Measurements from ENCODE around the gene ZSWIM4.

Gene ZSWIM4

DNA sequence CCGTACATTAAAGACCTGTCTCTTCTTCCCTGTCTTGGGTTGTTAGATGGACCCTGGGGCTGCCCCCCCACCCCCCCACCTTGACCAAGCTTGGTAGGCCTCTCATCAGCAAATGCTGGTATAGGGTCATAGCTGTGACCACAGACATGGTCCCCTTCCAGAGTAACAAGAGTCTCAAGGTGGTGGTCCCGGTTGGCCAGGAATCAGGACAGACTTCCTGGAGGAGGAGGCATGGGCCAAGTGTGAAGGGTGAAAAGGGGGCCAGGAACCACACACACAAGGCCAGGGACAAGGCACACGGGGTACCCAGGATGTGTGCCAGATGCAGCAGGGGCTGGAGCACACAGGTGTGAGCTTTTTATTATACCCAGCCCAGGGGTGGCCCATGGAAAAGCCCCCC is 32.0 kb upstream of the ZSWIM4 start:
- Histone ChIP-seq H3K9ac (ENCODE audit: low read length in 2 of 2) (no peak overlapping the region), H3K9me3 (ENCODE audit: control insufficient read depth in 2 of 2, low read length in 2 of 2) (no peaks in the 10 kb centered on the region), H3K27me3 (ENCODE audit: control insufficient read depth in 1 of 2, insufficient read depth in 2 of 2, low read length in 2 of 2) (no peaks in the 10 kb centered on the region), H3K27ac (ENCODE audit: low read length) (no peak overlapping the region), H3K36me3 (ENCODE audit: control insufficient read depth in 2 of 2, insufficient read depth in 2 of 2, low read length in 2 of 2) (peaks cover 13 to 29% of the 10 kb centered on the region in 2 donors), H3K4me1 (ENCODE audit: control insufficient read depth, insufficient read depth, low read length) (peaks cover 15% of the 10 kb centered on the region), H3K4me3 (ENCODE audit: low read length in 2 of 2) (no peak overlapping the region)

DNA sequence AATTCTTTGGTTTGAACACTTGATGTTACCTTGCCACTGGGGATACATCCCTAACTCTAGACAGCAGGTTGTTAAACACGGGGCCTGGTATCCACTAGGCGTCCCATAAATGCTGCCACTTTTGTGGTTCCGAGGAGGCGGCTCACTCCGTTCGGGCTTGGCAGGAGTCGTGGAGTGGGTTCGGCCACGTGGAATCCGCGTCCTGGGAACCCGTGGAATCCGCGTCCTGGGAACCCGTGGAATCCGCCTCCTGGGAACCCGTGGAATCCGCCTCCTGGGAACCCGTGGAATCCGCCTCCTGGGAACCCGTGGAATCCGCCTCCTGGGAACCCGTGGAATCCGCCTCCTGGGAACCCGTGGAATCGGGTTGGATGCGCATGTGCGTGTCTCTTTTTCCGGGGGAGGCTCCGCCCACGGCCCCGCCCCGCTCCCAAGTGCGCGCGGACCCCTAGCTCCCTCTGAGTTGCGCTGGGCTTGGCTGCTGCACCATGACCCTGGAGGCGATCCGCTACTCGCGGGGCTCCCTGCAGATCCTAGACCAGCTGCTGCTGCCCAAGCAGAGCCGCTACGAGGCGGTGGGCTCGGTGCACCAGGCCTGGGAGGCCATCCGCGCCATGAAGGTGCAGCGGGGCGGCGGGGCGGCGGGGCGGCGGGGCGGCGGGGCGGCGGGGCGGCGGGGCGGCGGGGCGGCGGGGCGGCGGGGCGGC is 31.0 kb upstream of the ZSWIM4 start, which contains the start of gene MRI1:
Gene MRI1, plus strand, starts transcription at position 422 of the 707 bp plus-strand sequence. Its CDS starts 67 bp downstream, at position 489.
- H3K36me3 ChIP-seq (ENCODE audit: control insufficient read depth in 2 of 2, insufficient read depth in 2 of 2, low read length in 2 of 2) = peaks cover 16 to 24% of the 10 kb centered on the region in 2 donors
- H3K27ac ChIP-seq (ENCODE audit: low read length) = peak within 1 kb of the TSS; percentile 76
- H3K4me1 ChIP-seq (ENCODE audit: control insufficient read depth, insufficient read depth, low read length) = peaks cover 15% of the 10 kb centered on the region
- H3K27me3 ChIP-seq (ENCODE audit: control insufficient read depth in 1 of 2, insufficient read depth in 2 of 2, low read length in 2 of 2) = no peaks in the 10 kb centered on the region
- H3K4me3 ChIP-seq (ENCODE audit: low read length in 2 of 2) = peak within 1 kb of the TSS; percentile 60 to 81
- H3K9me3 ChIP-seq (ENCODE audit: control insufficient read depth in 2 of 2, low read length in 2 of 2) = no peaks in the 10 kb centered on the region
- peak within 1 kb of the TSS; percentile 64 to 69 for H3K9ac ChIP-seq (ENCODE audit: low read length in 2 of 2)

DNA sequence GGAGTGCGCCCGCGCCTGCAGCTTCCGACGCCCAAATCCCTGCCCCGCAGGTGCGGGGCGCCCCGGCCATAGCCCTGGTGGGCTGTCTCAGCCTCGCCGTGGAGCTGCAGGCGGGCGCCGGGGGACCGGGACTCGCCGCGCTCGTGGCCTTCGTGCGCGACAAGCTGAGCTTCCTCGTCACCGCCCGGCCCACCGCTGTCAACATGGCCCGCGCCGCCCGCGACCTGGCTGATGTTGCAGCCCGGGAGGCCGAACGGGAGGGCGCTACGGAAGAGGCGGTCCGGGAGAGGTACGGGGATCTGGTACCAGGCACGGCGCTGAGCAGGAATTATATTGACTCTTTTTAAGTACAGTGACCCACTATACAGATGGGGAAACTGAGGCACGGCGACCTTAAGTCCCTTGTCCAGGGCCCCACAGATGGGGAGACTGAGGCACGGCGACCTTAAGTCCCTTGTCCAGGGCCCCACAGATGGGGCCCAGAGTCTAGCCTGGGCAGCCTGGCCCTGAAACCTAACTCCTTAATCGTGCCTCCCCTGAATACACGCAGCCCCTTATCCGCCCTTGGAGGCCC is 30.3 kb upstream of the ZSWIM4 start:
- Histone ChIP-seq H3K27ac (ENCODE audit: low read length) (peak overlapping the region; percentile 18), H3K9ac (ENCODE audit: low read length in 2 of 2) (peak overlapping the region; percentile 29 to 64), H3K36me3 (ENCODE audit: control insufficient read depth in 2 of 2, insufficient read depth in 2 of 2, low read length in 2 of 2) (peaks cover 18 to 26% of the 10 kb centered on the region in 2 donors), H3K9me3 (ENCODE audit: control insufficient read depth in 2 of 2, low read length in 2 of 2) (no peaks in the 10 kb centered on the region), H3K4me1 (ENCODE audit: control insufficient read depth, insufficient read depth, low read length) (peaks cover 15% of the 10 kb centered on the region), H3K27me3 (ENCODE audit: control insufficient read depth in 1 of 2, insufficient read depth in 2 of 2, low read length in 2 of 2) (no peaks in the 10 kb centered on the region), H3K4me3 (ENCODE audit: low read length in 2 of 2) (peak overlapping the region; percentile 59 to 81)

DNA sequence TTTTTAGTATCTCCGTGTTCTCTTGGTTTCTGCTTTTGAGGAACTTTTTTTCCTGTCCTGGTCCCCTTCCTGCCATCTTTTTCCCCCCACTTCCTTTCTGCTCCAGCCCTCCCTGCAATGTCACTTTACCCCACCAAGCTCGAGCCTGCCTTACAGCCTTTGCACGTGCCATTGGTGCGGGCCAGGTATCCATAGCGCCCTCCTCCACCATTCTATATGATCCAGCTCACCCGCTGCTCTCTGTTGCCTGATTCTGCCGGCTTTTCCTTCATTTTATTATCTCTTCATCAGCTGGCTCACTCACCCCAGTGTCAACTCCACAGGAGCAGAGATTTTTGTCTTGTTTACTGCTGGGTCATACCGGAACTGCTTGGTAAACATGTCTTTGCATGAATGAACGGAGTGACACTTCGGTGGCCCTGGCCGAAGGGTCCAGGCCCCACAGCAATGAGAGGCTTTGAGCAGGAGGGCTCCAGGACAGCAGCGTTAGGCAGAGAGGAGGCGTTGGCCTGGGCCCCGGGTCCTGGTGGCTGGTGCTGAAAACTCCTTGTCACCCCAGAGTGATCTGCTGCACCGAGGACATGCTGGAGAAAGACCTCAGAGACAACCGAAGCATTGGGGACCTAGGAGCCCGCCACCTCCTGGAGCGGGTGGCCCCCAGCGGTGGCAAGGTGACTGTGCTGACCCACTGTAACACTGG is 29.7 kb upstream of the ZSWIM4 start:
- Histone ChIP-seq H3K4me1 (ENCODE audit: control insufficient read depth, insufficient read depth, low read length) (peaks cover 15% of the 10 kb centered on the region), H3K9me3 (ENCODE audit: control insufficient read depth in 2 of 2, low read length in 2 of 2) (no peaks in the 10 kb centered on the region), H3K27me3 (ENCODE audit: control insufficient read depth in 1 of 2, insufficient read depth in 2 of 2, low read length in 2 of 2) (no peaks in the 10 kb centered on the region), H3K27ac (ENCODE audit: low read length) (peak overlapping the region; percentile 18), H3K9ac (ENCODE audit: low read length in 2 of 2) (peak overlapping the region; percentile 29 to 64), H3K36me3 (ENCODE audit: control insufficient read depth in 2 of 2, insufficient read depth in 2 of 2, low read length in 2 of 2) (peaks cover 17 to 24% of the 10 kb centered on the region in 2 donors), H3K4me3 (ENCODE audit: low read length in 2 of 2) (peak overlapping the region; percentile 59 to 81)

DNA sequence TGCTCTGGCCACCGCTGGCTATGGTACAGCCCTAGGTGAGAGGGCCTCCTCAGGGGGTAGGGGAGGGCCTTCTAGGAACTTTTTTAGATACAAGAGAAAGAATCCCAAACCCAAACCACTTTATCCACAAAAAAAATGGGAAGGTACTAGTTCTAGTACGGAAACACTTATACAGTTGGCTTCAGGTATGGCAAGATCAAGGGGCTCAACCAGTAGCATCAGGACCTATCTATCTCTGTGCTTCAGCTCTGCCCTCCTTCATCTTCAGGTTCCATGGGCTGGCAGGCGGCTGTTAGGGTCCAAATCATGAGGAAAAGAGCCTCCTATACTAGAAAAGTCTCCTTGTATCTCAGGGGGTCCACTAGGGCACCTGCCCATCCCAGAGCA is 29.2 kb upstream of the ZSWIM4 start:
- Histone ChIP-seq H3K9ac (ENCODE audit: low read length in 2 of 2) (no peak overlapping the region), H3K27ac (ENCODE audit: low read length) (no peak overlapping the region)

GRCh38 chr19:13768510-13768909 is 26.7 kb upstream of the ZSWIM4 start:
- no peaks in the 10 kb centered on the region for H3K27me3 ChIP-seq (ENCODE audit: control insufficient read depth in 1 of 2, insufficient read depth in 2 of 2, low read length in 2 of 2)
- no peaks in the 10 kb centered on the region for H3K9me3 ChIP-seq (ENCODE audit: control insufficient read depth in 2 of 2, low read length in 2 of 2)
- H3K27ac ChIP-seq (ENCODE audit: low read length) = no peak overlapping the region
- H3K36me3 ChIP-seq (ENCODE audit: control insufficient read depth in 2 of 2, insufficient read depth in 2 of 2, low read length in 2 of 2) = peaks cover 16 to 17% of the 10 kb centered on the region in 2 donors
- no peak overlapping the region for H3K4me3 ChIP-seq (ENCODE audit: low read length in 2 of 2)
- peaks cover 15% of the 10 kb centered on the region for H3K4me1 ChIP-seq (ENCODE audit: control insufficient read depth, insufficient read depth, low read length)
- no peak overlapping the region for H3K9ac ChIP-seq (ENCODE audit: low read length in 2 of 2)

More for the DNA sequence above, 29.2 kb upstream of the ZSWIM4 start:
- peaks cover 15% of the 10 kb centered on the region for H3K4me1 ChIP-seq (ENCODE audit: control insufficient read depth, insufficient read depth, low read length)
- no peaks in the 10 kb centered on the region for H3K9me3 ChIP-seq (ENCODE audit: control insufficient read depth in 2 of 2, low read length in 2 of 2)
- H3K27me3 ChIP-seq (ENCODE audit: control insufficient read depth in 1 of 2, insufficient read depth in 2 of 2, low read length in 2 of 2) = no peaks in the 10 kb centered on the region
- no peak overlapping the region for H3K4me3 ChIP-seq (ENCODE audit: low read length in 2 of 2)
- H3K36me3 ChIP-seq (ENCODE audit: control insufficient read depth in 2 of 2, insufficient read depth in 2 of 2, low read length in 2 of 2) = peaks cover 15 to 22% of the 10 kb centered on the region in 2 donors

- H3K9me3 ChIP-seq (ENCODE audit: control insufficient read depth in 2 of 2, low read length in 2 of 2) = no peaks in the 10 kb centered on the region
- H3K4me1 ChIP-seq (ENCODE audit: control insufficient read depth, insufficient read depth, low read length) = peaks cover 13% of the 10 kb centered on the region
- H3K4me3 ChIP-seq (ENCODE audit: low read length in 2 of 2) = no peak overlapping the region
- peaks cover 16 to 17% of the 10 kb centered on the region in 2 donors for H3K36me3 ChIP-seq (ENCODE audit: control insufficient read depth in 2 of 2, insufficient read depth in 2 of 2, low read length in 2 of 2)
- H3K9ac ChIP-seq (ENCODE audit: low read length in 2 of 2) = no peak overlapping the region
- H3K27me3 ChIP-seq (ENCODE audit: control insufficient read depth in 1 of 2, insufficient read depth in 2 of 2, low read length in 2 of 2) = no peaks in the 10 kb centered on the region
- H3K27ac ChIP-seq (ENCODE audit: low read length) = no peak overlapping the region
Observed at GRCh38 chr19:13770013-13770635, 25.1 kb upstream of the ZSWIM4 start.

GRCh38 chr19:13774217-13775191 is 20.7 kb upstream of the ZSWIM4 start, which contains the start of gene C19orf53:
Gene C19orf53, plus strand, starts transcription at chr19:13774456. Its CDS starts 22 bp downstream, at chr19:13774478.
- Histone ChIP-seq H3K36me3 (ENCODE audit: control insufficient read depth in 2 of 2, insufficient read depth in 2 of 2, low read length in 2 of 2) (peaks cover 26 to 29% of the 10 kb centered on the region in 2 donors), H3K9me3 (ENCODE audit: control insufficient read depth in 2 of 2, low read length in 2 of 2) (no peaks in the 10 kb centered on the region), H3K27ac (ENCODE audit: low read length) (peak within 1 kb of the TSS; percentile 75), H3K27me3 (ENCODE audit: control insufficient read depth in 1 of 2, insufficient read depth in 2 of 2, low read length in 2 of 2) (no peaks in the 10 kb centered on the region), H3K9ac (ENCODE audit: low read length in 2 of 2) (peak within 1 kb of the TSS; percentile 86 to 87), H3K4me3 (ENCODE audit: low read length in 2 of 2) (peak within 1 kb of the TSS; percentile 84 to 91), H3K4me1 (ENCODE audit: control insufficient read depth, insufficient read depth, low read length) (peaks cover 16% of the 10 kb centered on the region)

DNA sequence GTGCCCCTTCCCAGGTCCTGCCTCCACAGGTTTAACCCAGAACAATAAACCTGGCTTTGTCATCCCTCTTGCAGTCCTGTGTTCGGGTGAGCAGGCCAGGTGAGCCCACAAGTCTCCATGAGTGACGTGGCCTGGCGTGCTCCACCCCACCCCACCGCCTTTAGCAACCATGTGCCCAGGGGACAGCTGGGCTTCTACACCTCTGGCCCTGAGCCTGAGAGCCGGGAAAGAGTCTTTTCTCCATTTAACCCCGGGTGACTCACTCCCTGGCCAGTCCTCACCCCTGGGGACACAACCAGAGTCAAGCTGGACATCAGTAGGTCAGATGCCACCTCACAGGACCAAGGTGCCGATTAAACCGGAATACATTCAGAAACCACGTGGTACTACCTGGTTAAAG is 16.8 kb upstream of the ZSWIM4 start:
- Histone ChIP-seq H3K9me3 (ENCODE audit: control insufficient read depth in 2 of 2, low read length in 2 of 2) (no peaks in the 10 kb centered on the region), H3K27ac (ENCODE audit: low read length) (no peak overlapping the region), H3K27me3 (ENCODE audit: control insufficient read depth in 1 of 2, insufficient read depth in 2 of 2, low read length in 2 of 2) (no peaks in the 10 kb centered on the region), H3K36me3 (ENCODE audit: control insufficient read depth in 2 of 2, insufficient read depth in 2 of 2, low read length in 2 of 2) (peaks cover 17 to 23% of the 10 kb centered on the region in 2 donors), H3K9ac (ENCODE audit: low read length in 2 of 2) (no peak overlapping the region), H3K4me3 (ENCODE audit: low read length in 2 of 2) (no peak overlapping the region), H3K4me1 (ENCODE audit: control insufficient read depth, insufficient read depth, low read length) (peaks cover 23% of the 10 kb centered on the region)
